Measurements from ENCODE around the gene RAI14. TPM values are rescaled to one million over a fixed set of nuclear protein-coding genes. Genes with fewer than 3 reads are reported as not detected.

Gene RAI14
- total RNA-seq, 4 donors from 2014 or later, result 1.1 to 3.6 (median 1.7) TPM

GRCh38 chr5:34803974-34804732 lies 148.0 kb downstream of the RAI14 start:
- in situ Hi-C loops (cut with MboI; ENCODE audit: low sequenced_read_pairs in 4 of 4), result no loop called here
- Histone ChIP-seq H3K27me3 (no peaks in the 10 kb centered on the region), H3K4me1 (no peaks in the 10 kb centered on the region), H3K36me3 (no peaks in the 10 kb centered on the region), H3K27ac (no peak overlapping the region), H3K9me3 (no peaks in the 10 kb centered on the region), H3K4me3 (no peak overlapping the region)
- TF ChIP-seq CTCF (IDR thresholded peaks at IDR 0.05 in 4 of 5, conservative IDR thresholded peaks at IDR 0.05 in 1 of 5), result no peak
- TF ChIP-seq POLR2A (IDR thresholded peaks at IDR 0.05), result no peak
- intact Hi-C loops (cut with DNase I; ENCODE audit: low total_unique reads), result no loop called here
- ATAC-seq (no peak), DNase-seq (no peak)

GRCh38 chr5:34804913-34805312 lies 148.8 kb downstream of the RAI14 start:
- ATAC-seq (no peak), DNase-seq (no peak)
- no peak overlapping the region for H3K4me3 ChIP-seq
- H3K27ac ChIP-seq, result no peak overlapping the region
- intact Hi-C loops (cut with DNase I; ENCODE audit: low total_unique reads) (no loop called here), in situ Hi-C loops (cut with MboI; ENCODE audit: low sequenced_read_pairs in 4 of 4) (no loop called here)
- TF ChIP-seq POLR2A (IDR thresholded peaks at IDR 0.05) (no peak), CTCF (IDR thresholded peaks at IDR 0.05 in 4 of 5, conservative IDR thresholded peaks at IDR 0.05 in 1 of 5) (no peak)
- no peaks in the 10 kb centered on the region for H3K36me3 ChIP-seq
- no peaks in the 10 kb centered on the region for H3K27me3 ChIP-seq
- H3K9me3 ChIP-seq, result no peaks in the 10 kb centered on the region
- H3K4me1 ChIP-seq, result no peaks in the 10 kb centered on the region

- Histone ChIP-seq H3K27me3 (no peaks in the 10 kb centered on the region), H3K4me1 (no peaks in the 10 kb centered on the region), H3K27ac (no peak overlapping the region), H3K4me3 (no peak overlapping the region), H3K9me3 (no peaks in the 10 kb centered on the region), H3K36me3 (no peaks in the 10 kb centered on the region)
- in situ Hi-C loops (cut with MboI; ENCODE audit: low sequenced_read_pairs in 4 of 4), result no loop called here
- intact Hi-C loops (cut with DNase I; ENCODE audit: low total_unique reads), result no loop called here
- TF ChIP-seq CTCF (IDR thresholded peaks at IDR 0.05 in 4 of 5, conservative IDR thresholded peaks at IDR 0.05 in 1 of 5) (no peak), POLR2A (IDR thresholded peaks at IDR 0.05) (no peak)
- DNase-seq, result no peak
- ATAC-seq, result no peak
Observed at GRCh38 chr5:34806532-34806931, 150.4 kb downstream of the RAI14 start.

- DNase-seq, result no peak
- TF ChIP-seq POLR2A (IDR thresholded peaks at IDR 0.05) (no peak), CTCF (IDR thresholded peaks at IDR 0.05 in 4 of 5, conservative IDR thresholded peaks at IDR 0.05 in 1 of 5) (no peak)
- ATAC-seq, result no peak
- Histone ChIP-seq H3K4me3 (no peak overlapping the region), H3K9me3 (no peaks in the 10 kb centered on the region), H3K27me3 (no peaks in the 10 kb centered on the region), H3K4me1 (no peaks in the 10 kb centered on the region), H3K36me3 (no peaks in the 10 kb centered on the region), H3K27ac (no peak overlapping the region)
- intact Hi-C loops (cut with DNase I; ENCODE audit: low total_unique reads) (no loop called here), in situ Hi-C loops (cut with MboI; ENCODE audit: low sequenced_read_pairs in 4 of 4) (no loop called here)
Observed at GRCh38 chr5:34811706-34812105, 155.6 kb downstream of the RAI14 start.

- Histone ChIP-seq H3K4me3 (no peak overlapping the region), H3K27ac (no peak overlapping the region), H3K27me3 (no peaks in the 10 kb centered on the region), H3K4me1 (no peaks in the 10 kb centered on the region), H3K36me3 (no peaks in the 10 kb centered on the region), H3K9me3 (no peaks in the 10 kb centered on the region)
- TF ChIP-seq POLR2A (IDR thresholded peaks at IDR 0.05) (no peak), CTCF (IDR thresholded peaks at IDR 0.05 in 4 of 5, conservative IDR thresholded peaks at IDR 0.05 in 1 of 5) (no peak)
- in situ Hi-C loops (cut with MboI; ENCODE audit: low sequenced_read_pairs in 4 of 4), result no loop called here
- DNase-seq (no peak), ATAC-seq (no peak)
- intact Hi-C loops (cut with DNase I; ENCODE audit: low total_unique reads), result no loop called here
Observed at GRCh38 chr5:34813509-34813908, 157.4 kb downstream of the RAI14 start.
